SK-N-SH (cell line): ENCODE results near the gene ALDH3A1. TPM values are rescaled to one million over a fixed set of nuclear protein-coding genes. Genes with fewer than 3 reads are reported as not detected.

ENCODE experiments used
- CTCF ChIA-PET: fragments of 300-600, 350-600 bp; formaldehyde crosslinking; extraction: SDS; loops from one replicate; lab custom pipeline; 2021; lab: Yijun Ruan, JAX
- POLR2A ChIA-PET: fragments of 350-600 bp; sonication (Branson Sonifier 250); formaldehyde crosslinking; extraction: SDS; loops from one replicate; lab custom pipeline; 2020; ENCODE audit warnings: antibody characterized with exemption, inconsistent platforms; lab: Yijun Ruan, JAX
- DNase-seq: peaks from one replicate; pipeline ENCODE4 v3.0.0; 2012
- H2AFZ ChIP-seq: fragments of 200-600 bp; sonication (generic); 2 replicates; pipeline ENCODE4 v1.8.1; 2016; ENCODE audit warnings: antibody characterized with exemption, mild to moderate bottlenecking, low read depth
- H3F3A ChIP-seq: fragments of 200-600 bp; sonication (generic); replicated peaks from 2 replicates; pipeline ENCODE3; 2016; ENCODE audit warnings: antibody characterized with exemption, mild to moderate bottlenecking; ENCODE audit not compliant: insufficient read depth
- H3K27ac ChIP-seq, 2 experiments: fragments of 200-500 bp in 1 of 2; fragments of 200-600 bp in 1 of 2; sonication (Bioruptor generic) in 1 of 2; sonication (generic), shearing (Covaris generic) in 1 of 2; 2 replicates each; pipeline versions ENCODE4 v1.5.1 to v1.6.1; 2014 to 2016; ENCODE audit warnings: low read depth in 2 of 2, inconsistent platforms in 1 of 2, low read length in 1 of 2, mild to moderate bottlenecking in 1 of 2, mixed read lengths in 1 of 2
- H3K27me3 ChIP-seq: fragments of 200-600 bp; sonication (generic), shearing (Covaris generic); 2 replicates; pipeline ENCODE4 v1.6.1; 2016; ENCODE audit warnings: mixed run types; ENCODE audit not compliant: insufficient read depth
- H3K36me3 ChIP-seq, 2 experiments: fragments of 200-500 bp in 1 of 2; fragments of 200-600 bp in 1 of 2; sonication (Bioruptor generic) in 1 of 2; sonication (generic) in 1 of 2; replicated peaks in 1 of 2; 2 replicates each; pipeline versions ENCODE3 to v1.5.1; 2014 to 2016; ENCODE audit warnings: low read length in 1 of 2, mild to moderate bottlenecking in 1 of 2; ENCODE audit not compliant: insufficient read depth in 2 of 2, control insufficient read depth in 1 of 2
- H3K4me1 ChIP-seq, 2 experiments: fragments of 200-500 bp in 1 of 2; fragments of 200-600 bp in 1 of 2; sonication (Bioruptor generic) in 1 of 2; sonication (generic), shearing (Covaris generic) in 1 of 2; 2 replicates each; pipeline versions ENCODE4 v1.5.1 to v1.6.1; 2014 to 2016; ENCODE audit warnings: low read depth in 1 of 2, low read length in 1 of 2, mixed run types in 1 of 2; ENCODE audit not compliant: insufficient read depth in 2 of 2, control insufficient read depth in 1 of 2
- H3K4me2 ChIP-seq: fragments of 200-600 bp; sonication (generic), shearing (Covaris generic); 2 replicates; pipeline ENCODE4 v1.6.1; 2017; ENCODE audit warnings: mixed run types
- H3K4me3 ChIP-seq, 2 experiments: fragments of 200-500 bp in 1 of 2; fragments of 200-600 bp in 1 of 2; sonication (Bioruptor generic) in 1 of 2; sonication (generic), shearing (Covaris generic) in 1 of 2; 2 replicates each; pipeline versions ENCODE4 v1.5.1 to v1.8.1; 2014 to 2016; ENCODE audit warnings: low read depth in 2 of 2, inconsistent platforms in 1 of 2, low read length in 1 of 2, mild to moderate bottlenecking in 1 of 2, mixed read lengths in 1 of 2, moderate library complexity in 1 of 2
- H3K79me2 ChIP-seq: fragments of 200-600 bp; sonication (generic); 2 replicates; pipeline ENCODE4 v1.8.1; 2017; ENCODE audit warnings: mild to moderate bottlenecking; ENCODE audit not compliant: insufficient read depth
- H3K9ac ChIP-seq: fragments of 200-600 bp; sonication (generic); 2 replicates; pipeline ENCODE4 v1.6.1; 2017; ENCODE audit warnings: mixed run types
- H3K9me2 ChIP-seq: fragments of 200-600 bp; sonication (generic); 2 replicates; pipeline ENCODE4 v1.6.1; 2017; ENCODE audit warnings: mixed run types
- H3K9me3 ChIP-seq: fragments of 200-600 bp; sonication (generic); 2 replicates; pipeline ENCODE4 v1.6.1; 2017; ENCODE audit warnings: mixed run types, mild to moderate bottlenecking, moderate library complexity
- H4K20me1 ChIP-seq: fragments of 200-600 bp; sonication (generic); 2 replicates; pipeline ENCODE4 v1.6.1; 2017; ENCODE audit warnings: mild to moderate bottlenecking, mixed run types; ENCODE audit not compliant: insufficient read depth
- CHD2 ChIP-seq: fragments of 150-350 bp; IDR thresholded peaks from 2 replicates; pipeline ENCODE4 v1.6.1; 2018; ENCODE audit warnings: low read length; ENCODE audit not compliant: partially characterized antibody
- FOXM1 ChIP-seq: IDR thresholded peaks from 2 replicates; pipeline ENCODE4 v1.4.0; 2012; ENCODE audit warnings: low read depth, mild to moderate bottlenecking
- GATA2 ChIP-seq: sonication (generic); formaldehyde crosslinking; IDR thresholded peaks from 2 replicates; pipeline ENCODE4 v1.5.0; 2020; ENCODE audit warnings: mild to moderate bottlenecking, missing genetic modification reagents
- NFIC ChIP-seq: IDR thresholded peaks from 2 replicates; pipeline ENCODE4 v1.4.0; 2012; ENCODE audit warnings: borderline replicate concordance
- RAD21 ChIP-seq: IDR thresholded peaks from 2 replicates; pipeline ENCODE4 v1.6.1; 2012; ENCODE audit warnings: mild to moderate bottlenecking, low read length
- RFX5 ChIP-seq: IDR thresholded peaks from 2 replicates; pipeline ENCODE4 v1.6.1; 2012; ENCODE audit warnings: mild to moderate bottlenecking, improper control_type of control experiment, low read length
- SIN3A ChIP-seq: IDR thresholded peaks from 2 replicates; pipeline ENCODE4 v1.6.1; 2012; ENCODE audit warnings: low read depth, mild to moderate bottlenecking, low read length, moderate library complexity, borderline replicate concordance
- SMC3 ChIP-seq: IDR thresholded peaks from 2 replicates; pipeline ENCODE4 v1.6.1; 2012; ENCODE audit warnings: low read depth, low read length, improper control_type of control experiment
- TAF1 ChIP-seq: IDR thresholded peaks from 2 replicates; pipeline ENCODE4 v1.6.1; 2012; ENCODE audit warnings: low read depth, mild to moderate bottlenecking, low read length, moderate library complexity, borderline replicate concordance
- TEAD4 ChIP-seq: IDR thresholded peaks from 2 replicates; pipeline ENCODE4 v1.4.0; 2012; ENCODE audit warnings: mild to moderate bottlenecking, borderline replicate concordance; ENCODE audit not compliant: insufficient read depth
- WGBS: methylation state at CpG from one replicate; pipeline ENCODE4 v1.1.6; 2017; ENCODE audit warnings: low lambda C conversion rate; 5-methylcytosine and 5-hydroxymethylcytosine counted together
- polyA plus RNA-seq, 3 experiments: library from polyadenylated mRNA; depleted of rRNA; stranded (reverse); fragments of >200 nt; gene quantifications; 2 replicates each; pipeline ENCODE4 v1.2.3, GENCODE V29; 2012
- TF ChIP-seq, protein P1 (sequence below): IDR thresholded peaks from 2 replicates; pipeline ENCODE4 v1.4.0; 2012; ENCODE audit warnings: low read depth, borderline replicate concordance
- TF ChIP-seq, protein P2 (sequence below): fragments of 150-350 bp; IDR thresholded peaks from 2 replicates; pipeline ENCODE4 v1.6.1; 2017; ENCODE audit warnings: antibody characterized with exemption, low read length, low read depth, borderline replicate concordance
- TF ChIP-seq, protein P3 (sequence below): IDR thresholded peaks from 2 replicates; pipeline ENCODE4 v1.6.1; 2012; ENCODE audit warnings: mild to moderate bottlenecking, low read depth, low read length, moderate library complexity
- TF ChIP-seq, protein P4 (sequence below): fragments of 150-350 bp; IDR thresholded peaks from 2 replicates; pipeline ENCODE4 v1.6.1; 2016; ENCODE audit warnings: mild to moderate bottlenecking, low read depth, low read length

The ALDH3A1 gene
- polyA plus RNA-seq, 1 of the 3 experiments (the other 2 are of a cell fraction) = 0.79 TPM

DNA sequence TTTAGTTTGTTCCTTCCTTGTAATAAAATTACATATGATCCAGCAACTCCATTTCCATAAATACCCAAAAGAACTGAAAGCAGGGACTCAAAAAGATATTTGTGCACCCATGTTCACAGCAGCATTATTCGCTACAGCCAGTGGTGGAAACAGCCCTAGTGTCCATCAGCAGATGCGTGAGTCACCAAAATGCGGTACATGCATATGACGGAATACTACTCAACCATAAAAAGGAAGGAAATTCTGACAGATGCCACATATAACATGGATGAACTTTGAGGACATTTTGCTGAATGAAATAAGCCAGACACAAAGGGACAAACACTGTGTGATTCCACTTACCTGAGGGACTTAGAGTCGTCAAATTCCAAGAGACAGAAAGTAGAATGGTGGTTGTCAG, 22.6 kb downstream of the ALDH3A1 start:
- whole genome bisulfite sequencing = 92% methylated on average over 5 of the region's 5 CpGs
- Histone ChIP-seq H3K4me1 (peaks cover 0 to 21% of the 10 kb centered on the region in 2 experiments; a peak in 2 of 4 replicates), H3K79me2 (no peaks in the 10 kb centered on the region), H3K9me3 (no peaks in the 10 kb centered on the region), H3K27ac (no peak overlapping the region), H3F3A (no peaks in the 10 kb centered on the region), H3K4me2 (no peak overlapping the region), H3K27me3 (no peaks in the 10 kb centered on the region), H3K9me2 (no peaks in the 10 kb centered on the region), H3K4me3 (no peak overlapping the region), H2AFZ (no peak overlapping the region), H4K20me1 (no peaks in the 10 kb centered on the region), H3K9ac (no peak overlapping the region), H3K36me3 (no peaks in the 10 kb centered on the region)
- TF ChIP-seq, protein P1, sequence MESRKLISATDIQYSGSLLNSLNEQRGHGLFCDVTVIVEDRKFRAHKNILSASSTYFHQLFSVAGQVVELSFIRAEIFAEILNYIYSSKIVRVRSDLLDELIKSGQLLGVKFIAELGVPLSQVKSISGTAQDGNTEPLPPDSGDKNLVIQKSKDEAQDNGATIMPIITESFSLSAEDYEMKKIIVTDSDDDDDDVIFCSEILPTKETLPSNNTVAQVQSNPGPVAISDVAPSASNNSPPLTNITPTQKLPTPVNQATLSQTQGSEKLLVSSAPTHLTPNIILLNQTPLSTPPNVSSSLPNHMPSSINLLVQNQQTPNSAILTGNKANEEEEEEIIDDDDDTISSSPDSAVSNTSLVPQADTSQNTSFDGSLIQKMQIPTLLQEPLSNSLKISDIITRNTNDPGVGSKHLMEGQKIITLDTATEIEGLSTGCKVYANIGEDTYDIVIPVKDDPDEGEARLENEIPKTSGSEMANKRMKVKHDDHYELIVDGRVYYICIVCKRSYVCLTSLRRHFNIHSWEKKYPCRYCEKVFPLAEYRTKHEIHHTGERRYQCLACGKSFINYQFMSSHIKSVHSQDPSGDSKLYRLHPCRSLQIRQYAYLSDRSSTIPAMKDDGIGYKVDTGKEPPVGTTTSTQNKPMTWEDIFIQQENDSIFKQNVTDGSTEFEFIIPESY = no peak
- TF ChIP-seq, protein P2, sequence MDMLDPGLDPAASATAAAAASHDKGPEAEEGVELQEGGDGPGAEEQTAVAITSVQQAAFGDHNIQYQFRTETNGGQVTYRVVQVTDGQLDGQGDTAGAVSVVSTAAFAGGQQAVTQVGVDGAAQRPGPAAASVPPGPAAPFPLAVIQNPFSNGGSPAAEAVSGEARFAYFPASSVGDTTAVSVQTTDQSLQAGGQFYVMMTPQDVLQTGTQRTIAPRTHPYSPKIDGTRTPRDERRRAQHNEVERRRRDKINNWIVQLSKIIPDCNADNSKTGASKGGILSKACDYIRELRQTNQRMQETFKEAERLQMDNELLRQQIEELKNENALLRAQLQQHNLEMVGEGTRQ = no peak
- TF ChIP-seq FOXM1 (no peak), CHD2 (no peak), SIN3A (no peak), SMC3 (no peak), RFX5 (no peak), NFIC (no peak), TEAD4 (no peak), TAF1 (no peak), RAD21 (no peak), GATA2 (no peak)
- TF ChIP-seq, protein P3, sequence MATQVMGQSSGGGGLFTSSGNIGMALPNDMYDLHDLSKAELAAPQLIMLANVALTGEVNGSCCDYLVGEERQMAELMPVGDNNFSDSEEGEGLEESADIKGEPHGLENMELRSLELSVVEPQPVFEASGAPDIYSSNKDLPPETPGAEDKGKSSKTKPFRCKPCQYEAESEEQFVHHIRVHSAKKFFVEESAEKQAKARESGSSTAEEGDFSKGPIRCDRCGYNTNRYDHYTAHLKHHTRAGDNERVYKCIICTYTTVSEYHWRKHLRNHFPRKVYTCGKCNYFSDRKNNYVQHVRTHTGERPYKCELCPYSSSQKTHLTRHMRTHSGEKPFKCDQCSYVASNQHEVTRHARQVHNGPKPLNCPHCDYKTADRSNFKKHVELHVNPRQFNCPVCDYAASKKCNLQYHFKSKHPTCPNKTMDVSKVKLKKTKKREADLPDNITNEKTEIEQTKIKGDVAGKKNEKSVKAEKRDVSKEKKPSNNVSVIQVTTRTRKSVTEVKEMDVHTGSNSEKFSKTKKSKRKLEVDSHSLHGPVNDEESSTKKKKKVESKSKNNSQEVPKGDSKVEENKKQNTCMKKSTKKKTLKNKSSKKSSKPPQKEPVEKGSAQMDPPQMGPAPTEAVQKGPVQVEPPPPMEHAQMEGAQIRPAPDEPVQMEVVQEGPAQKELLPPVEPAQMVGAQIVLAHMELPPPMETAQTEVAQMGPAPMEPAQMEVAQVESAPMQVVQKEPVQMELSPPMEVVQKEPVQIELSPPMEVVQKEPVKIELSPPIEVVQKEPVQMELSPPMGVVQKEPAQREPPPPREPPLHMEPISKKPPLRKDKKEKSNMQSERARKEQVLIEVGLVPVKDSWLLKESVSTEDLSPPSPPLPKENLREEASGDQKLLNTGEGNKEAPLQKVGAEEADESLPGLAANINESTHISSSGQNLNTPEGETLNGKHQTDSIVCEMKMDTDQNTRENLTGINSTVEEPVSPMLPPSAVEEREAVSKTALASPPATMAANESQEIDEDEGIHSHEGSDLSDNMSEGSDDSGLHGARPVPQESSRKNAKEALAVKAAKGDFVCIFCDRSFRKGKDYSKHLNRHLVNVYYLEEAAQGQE = no peak
- TF ChIP-seq, protein P4, sequence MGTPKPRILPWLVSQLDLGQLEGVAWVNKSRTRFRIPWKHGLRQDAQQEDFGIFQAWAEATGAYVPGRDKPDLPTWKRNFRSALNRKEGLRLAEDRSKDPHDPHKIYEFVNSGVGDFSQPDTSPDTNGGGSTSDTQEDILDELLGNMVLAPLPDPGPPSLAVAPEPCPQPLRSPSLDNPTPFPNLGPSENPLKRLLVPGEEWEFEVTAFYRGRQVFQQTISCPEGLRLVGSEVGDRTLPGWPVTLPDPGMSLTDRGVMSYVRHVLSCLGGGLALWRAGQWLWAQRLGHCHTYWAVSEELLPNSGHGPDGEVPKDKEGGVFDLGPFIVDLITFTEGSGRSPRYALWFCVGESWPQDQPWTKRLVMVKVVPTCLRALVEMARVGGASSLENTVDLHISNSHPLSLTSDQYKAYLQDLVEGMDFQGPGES = no peak
- ChIA-PET POLR2A (no interaction called here), CTCF (interaction anchor here (1.3 to 1.5 kb wide), 2 partner anchors 19 to 37 kb away, joined by 3 to 4 read pairs; no protein-coding TSS in a partner anchor)
- no peak for DNase-seq
